ENCODE measurements around the gene ANKS1B.

The ANKS1B gene

DNA sequence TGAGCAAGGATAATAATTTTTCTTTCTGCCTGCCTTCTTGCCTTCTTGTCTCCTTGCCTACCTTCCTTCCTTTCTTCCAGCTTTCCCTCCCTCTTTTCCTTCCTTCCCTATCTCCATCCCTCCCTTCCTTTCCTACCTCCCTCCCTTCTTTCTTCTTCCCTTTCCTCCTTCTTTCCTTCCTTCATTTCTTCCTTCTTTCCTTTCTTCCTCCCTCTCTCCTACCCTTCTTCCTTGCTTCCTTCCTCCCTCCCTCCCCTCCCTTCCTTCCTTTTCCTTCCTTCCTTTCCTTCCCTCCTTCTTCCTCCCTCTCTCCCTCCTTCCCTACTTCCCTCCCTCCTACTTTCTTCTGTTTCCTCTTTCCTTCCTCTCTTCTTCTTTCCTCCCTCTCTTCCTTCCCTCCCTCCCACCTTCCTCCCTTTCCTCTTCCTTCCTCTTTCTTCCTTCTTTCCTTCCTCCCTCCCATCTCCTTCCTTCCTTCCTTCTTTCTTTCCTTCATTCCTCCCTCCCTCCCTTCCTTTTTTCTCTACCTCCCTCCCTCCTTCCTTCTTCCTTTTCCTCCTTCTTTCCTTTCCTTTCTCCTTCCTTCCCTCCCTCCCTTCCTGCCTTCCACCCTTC, 1009.9 kb downstream of the ANKS1B start:
- Histone ChIP-seq H3K79me2 (ENCODE audit: insufficient read depth, low read length) (no peaks in the 10 kb centered on the region), H3F3A (ENCODE audit: low read depth) (no peaks in the 10 kb centered on the region), H3K4me1 (ENCODE audit: insufficient read depth, low read length, poor library complexity, severe bottlenecking) (no peaks in the 10 kb centered on the region), H3K4me2 (ENCODE audit: low read depth, low read length, poor library complexity, severe bottlenecking) (no peak overlapping the region), H3K9me3 (ENCODE audit: insufficient read depth, low read depth, low read length) (no peaks in the 10 kb centered on the region), H3K9me2 (replicated peaks; ENCODE audit: low read depth, low read length) (no peaks in the 10 kb centered on the region), H3K9ac (ENCODE audit: low read depth, low read length, poor library complexity, severe bottlenecking) (no peak overlapping the region), H2AFZ (ENCODE audit: low read length) (no peak overlapping the region), H3K4me3 (ENCODE audit: low read length, poor library complexity, severe bottlenecking) (no peak overlapping the region), H3K27me3 (ENCODE audit: insufficient read depth, low read length, poor library complexity, severe bottlenecking) (no peaks in the 10 kb centered on the region), H4K20me1 (ENCODE audit: insufficient read depth, low read length, poor library complexity, severe bottlenecking) (no peaks in the 10 kb centered on the region), H3K36me3 (ENCODE audit: insufficient read depth, low read length) (no peaks in the 10 kb centered on the region)
- TF ChIP-seq, protein P1, sequence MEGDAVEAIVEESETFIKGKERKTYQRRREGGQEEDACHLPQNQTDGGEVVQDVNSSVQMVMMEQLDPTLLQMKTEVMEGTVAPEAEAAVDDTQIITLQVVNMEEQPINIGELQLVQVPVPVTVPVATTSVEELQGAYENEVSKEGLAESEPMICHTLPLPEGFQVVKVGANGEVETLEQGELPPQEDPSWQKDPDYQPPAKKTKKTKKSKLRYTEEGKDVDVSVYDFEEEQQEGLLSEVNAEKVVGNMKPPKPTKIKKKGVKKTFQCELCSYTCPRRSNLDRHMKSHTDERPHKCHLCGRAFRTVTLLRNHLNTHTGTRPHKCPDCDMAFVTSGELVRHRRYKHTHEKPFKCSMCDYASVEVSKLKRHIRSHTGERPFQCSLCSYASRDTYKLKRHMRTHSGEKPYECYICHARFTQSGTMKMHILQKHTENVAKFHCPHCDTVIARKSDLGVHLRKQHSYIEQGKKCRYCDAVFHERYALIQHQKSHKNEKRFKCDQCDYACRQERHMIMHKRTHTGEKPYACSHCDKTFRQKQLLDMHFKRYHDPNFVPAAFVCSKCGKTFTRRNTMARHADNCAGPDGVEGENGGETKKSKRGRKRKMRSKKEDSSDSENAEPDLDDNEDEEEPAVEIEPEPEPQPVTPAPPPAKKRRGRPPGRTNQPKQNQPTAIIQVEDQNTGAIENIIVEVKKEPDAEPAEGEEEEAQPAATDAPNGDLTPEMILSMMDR (conservative IDR thresholded peaks at IDR 0.05; ENCODE audit: low read length), result no peak
- no peak for TF ChIP-seq EZH2phosphoT487 (IDR thresholded peaks at IDR 0.05; ENCODE audit: borderline replicate concordance)

GRCh38 chr12:98973395-98973794, 1011.3 kb downstream of the ANKS1B start:
- Histone ChIP-seq H3F3A (ENCODE audit: low read depth) (no peaks in the 10 kb centered on the region), H3K4me3 (ENCODE audit: low read length, poor library complexity, severe bottlenecking) (no peak overlapping the region), H4K20me1 (ENCODE audit: insufficient read depth, low read length, poor library complexity, severe bottlenecking) (no peaks in the 10 kb centered on the region), H3K27me3 (ENCODE audit: insufficient read depth, low read length, poor library complexity, severe bottlenecking) (no peaks in the 10 kb centered on the region), H3K9me2 (replicated peaks; ENCODE audit: low read depth, low read length) (no peaks in the 10 kb centered on the region), H3K36me3 (ENCODE audit: insufficient read depth, low read length) (no peaks in the 10 kb centered on the region), H3K9me3 (ENCODE audit: insufficient read depth, low read depth, low read length) (no peaks in the 10 kb centered on the region), H3K4me2 (ENCODE audit: low read depth, low read length, poor library complexity, severe bottlenecking) (no peak overlapping the region), H3K9ac (ENCODE audit: low read depth, low read length, poor library complexity, severe bottlenecking) (no peak overlapping the region), H2AFZ (ENCODE audit: low read length) (no peak overlapping the region), H3K79me2 (ENCODE audit: insufficient read depth, low read length) (no peaks in the 10 kb centered on the region), H3K4me1 (ENCODE audit: insufficient read depth, low read length, poor library complexity, severe bottlenecking) (no peaks in the 10 kb centered on the region)
- no peak for TF ChIP-seq EZH2phosphoT487 (IDR thresholded peaks at IDR 0.05; ENCODE audit: borderline replicate concordance)
- TF ChIP-seq, protein P1 (conservative IDR thresholded peaks at IDR 0.05; ENCODE audit: low read length), result no peak

- Histone ChIP-seq H3K9me2 (replicated peaks; ENCODE audit: low read depth, low read length) (no peaks in the 10 kb centered on the region), H3K36me3 (ENCODE audit: insufficient read depth, low read length) (no peaks in the 10 kb centered on the region), H3K27me3 (ENCODE audit: insufficient read depth, low read length, poor library complexity, severe bottlenecking) (no peaks in the 10 kb centered on the region), H3K4me1 (ENCODE audit: insufficient read depth, low read length, poor library complexity, severe bottlenecking) (no peaks in the 10 kb centered on the region), H3K79me2 (ENCODE audit: insufficient read depth, low read length) (no peaks in the 10 kb centered on the region), H3K9me3 (ENCODE audit: insufficient read depth, low read depth, low read length) (no peaks in the 10 kb centered on the region), H2AFZ (ENCODE audit: low read length) (no peak overlapping the region), H3K9ac (ENCODE audit: low read depth, low read length, poor library complexity, severe bottlenecking) (no peak overlapping the region), H3K4me3 (ENCODE audit: low read length, poor library complexity, severe bottlenecking) (no peak overlapping the region), H4K20me1 (ENCODE audit: insufficient read depth, low read length, poor library complexity, severe bottlenecking) (no peaks in the 10 kb centered on the region), H3F3A (ENCODE audit: low read depth) (no peaks in the 10 kb centered on the region), H3K4me2 (ENCODE audit: low read depth, low read length, poor library complexity, severe bottlenecking) (no peak overlapping the region)
- TF ChIP-seq, protein P1 (conservative IDR thresholded peaks at IDR 0.05; ENCODE audit: low read length), result no peak
- no peak for TF ChIP-seq EZH2phosphoT487 (IDR thresholded peaks at IDR 0.05; ENCODE audit: borderline replicate concordance)
Measured at GRCh38 chr12:98970950-98971349, 1013.8 kb downstream of the ANKS1B start.
